SU-DHL-6 (cell line): ENCODE results near the gene GPR78.
"Not testable (repeated sequence)": the region's sequence is repeated elsewhere in the genome, so short reads cannot be mapped to it uniquely, and the experiment has no call there.

Source experiments
- H2AFZ ChIP-seq: fragments of 200-600 bp; sonication (generic); 2 replicates; pipeline ENCODE4 v1.6.1; 2014; ENCODE audit warnings: low read depth, mild to moderate bottlenecking, moderate library complexity, mixed read lengths, antibody characterized with exemption, low read length; ENCODE audit not compliant: severe bottlenecking
- H3F3A ChIP-seq: fragments of 200-600 bp; shearing (Covaris generic); 2 replicates; pipeline ENCODE4 v1.6.0; 2016; ENCODE audit warnings: antibody characterized with exemption, mild to moderate bottlenecking; ENCODE audit not compliant: insufficient read depth
- H3K27ac ChIP-seq: fragments of 200-600 bp; sonication (generic); 2 replicates; pipeline ENCODE4 v1.5.1; 2016; ENCODE audit warnings: low read depth, mild to moderate bottlenecking, low read length, moderate library complexity, mixed read lengths
- H3K27me3 ChIP-seq: fragments of 200-600 bp; sonication (generic), shearing (Covaris generic); 2 replicates; pipeline ENCODE4 v1.6.0; 2014; ENCODE audit warnings: mild to moderate bottlenecking, low read length
- H3K36me3 ChIP-seq: fragments of 200-600 bp; sonication (generic); 2 replicates; pipeline ENCODE4 v1.6.1; 2014; ENCODE audit warnings: mild to moderate bottlenecking, low read length, mixed read lengths
- H3K4me2 ChIP-seq: fragments of 300-600, 200-600 bp; shearing (Covaris generic), sonication (generic); 2 replicates; pipeline ENCODE4 v1.6.0; 2014; ENCODE audit warnings: low read length, low read depth, mild to moderate bottlenecking; ENCODE audit not compliant: poor library complexity, severe bottlenecking
- H3K4me3 ChIP-seq: fragments of 200-600 bp; sonication (generic); 2 replicates; pipeline ENCODE4 v1.5.1; 2014; ENCODE audit warnings: antibody characterized with exemption, low read length, mild to moderate bottlenecking, mixed read lengths; ENCODE audit not compliant: insufficient read depth, poor library complexity, severe bottlenecking
- H3K79me2 ChIP-seq: fragments of 200-600 bp; sonication (generic); 2 replicates; pipeline ENCODE4 v1.6.1; 2014; ENCODE audit warnings: mild to moderate bottlenecking, low read length, moderate library complexity; ENCODE audit not compliant: insufficient read depth
- H3K9ac ChIP-seq: fragments of 200-600 bp; sonication (generic); 2 replicates; pipeline ENCODE4 v1.7.0; 2014; ENCODE audit warnings: mild to moderate bottlenecking, low read length
- H3K9me2 ChIP-seq: fragments of 200-600 bp; sonication (generic); replicated peaks from 2 replicates; pipeline ENCODE4 v1.6.1; 2014; ENCODE audit warnings: low read length; ENCODE audit not compliant: insufficient read depth
- H3K9me3 ChIP-seq: fragments of 200-600 bp; sonication (generic); 2 replicates; pipeline ENCODE4 v1.6.1; 2014; ENCODE audit warnings: low read length, mixed read lengths; ENCODE audit not compliant: insufficient read depth
- H4K20me1 ChIP-seq: fragments of 200-600 bp; sonication (generic); 2 replicates; pipeline ENCODE4 v1.6.1; 2014; ENCODE audit warnings: low read depth, mild to moderate bottlenecking, antibody characterized with exemption, low read length, moderate library complexity, mixed read lengths
- EZH2phosphoT487 ChIP-seq: fragments of 200-600 bp; sonication (generic), shearing (Covaris generic); conservative IDR thresholded peaks from 2 replicates; pipeline ENCODE4 v1.6.1; 2018; ENCODE audit warnings: mild to moderate bottlenecking, antibody characterized with exemption, low read length, moderate library complexity, mixed read lengths
- TF ChIP-seq, protein P1 (sequence below): fragments of 200-600 bp; sonication (generic); IDR thresholded peaks from one replicate; pipeline ENCODE4 v1.5.1; 2017; ENCODE audit warnings: antibody characterized with exemption, mild to moderate bottlenecking, low read length, moderate library complexity; ENCODE audit not compliant: insufficient read depth, poor library complexity, severe bottlenecking

GPR78 gene

DNA sequence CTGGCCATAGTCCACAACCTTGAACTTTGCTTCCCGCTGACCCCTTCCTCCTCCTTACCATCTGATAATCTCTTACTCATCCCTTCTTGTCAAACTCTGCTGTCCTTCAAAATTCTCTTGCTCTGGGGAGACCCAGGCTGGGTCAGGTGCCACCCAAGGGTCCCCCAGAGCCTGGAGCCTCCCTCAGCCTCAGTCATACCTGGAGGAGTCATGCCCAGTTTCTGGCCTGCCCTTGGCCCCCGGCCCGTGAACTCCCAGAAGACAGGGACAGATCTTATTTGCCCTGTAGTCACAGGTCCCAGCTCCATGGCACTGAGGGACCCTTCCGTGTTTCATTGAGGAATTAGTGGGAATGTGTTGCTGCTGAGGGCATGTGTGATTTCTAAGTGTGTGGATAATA is 4.7 kb upstream of the GPR78 start:
- Histone ChIP-seq H3K9me2 (no peaks in the 10 kb centered on the region), H3K4me3 (no peak overlapping the region), H3K27ac (no peak overlapping the region), H3K36me3 (no peaks in the 10 kb centered on the region), H4K20me1 (no peaks in the 10 kb centered on the region), H3K79me2 (no peaks in the 10 kb centered on the region), H3K4me2 (no peak overlapping the region), H3K9me3 (no peaks in the 10 kb centered on the region), H3K9ac (no peak overlapping the region), H2AFZ (no peak overlapping the region), H3F3A (no peaks in the 10 kb centered on the region), H3K27me3 (no peaks in the 10 kb centered on the region)
- no peak for TF ChIP-seq EZH2phosphoT487
- TF ChIP-seq, protein P1, sequence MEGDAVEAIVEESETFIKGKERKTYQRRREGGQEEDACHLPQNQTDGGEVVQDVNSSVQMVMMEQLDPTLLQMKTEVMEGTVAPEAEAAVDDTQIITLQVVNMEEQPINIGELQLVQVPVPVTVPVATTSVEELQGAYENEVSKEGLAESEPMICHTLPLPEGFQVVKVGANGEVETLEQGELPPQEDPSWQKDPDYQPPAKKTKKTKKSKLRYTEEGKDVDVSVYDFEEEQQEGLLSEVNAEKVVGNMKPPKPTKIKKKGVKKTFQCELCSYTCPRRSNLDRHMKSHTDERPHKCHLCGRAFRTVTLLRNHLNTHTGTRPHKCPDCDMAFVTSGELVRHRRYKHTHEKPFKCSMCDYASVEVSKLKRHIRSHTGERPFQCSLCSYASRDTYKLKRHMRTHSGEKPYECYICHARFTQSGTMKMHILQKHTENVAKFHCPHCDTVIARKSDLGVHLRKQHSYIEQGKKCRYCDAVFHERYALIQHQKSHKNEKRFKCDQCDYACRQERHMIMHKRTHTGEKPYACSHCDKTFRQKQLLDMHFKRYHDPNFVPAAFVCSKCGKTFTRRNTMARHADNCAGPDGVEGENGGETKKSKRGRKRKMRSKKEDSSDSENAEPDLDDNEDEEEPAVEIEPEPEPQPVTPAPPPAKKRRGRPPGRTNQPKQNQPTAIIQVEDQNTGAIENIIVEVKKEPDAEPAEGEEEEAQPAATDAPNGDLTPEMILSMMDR, result no peak

- not testable (repeated sequence) for H3F3A ChIP-seq, H3K4me2 ChIP-seq, H3K9me2 ChIP-seq, H3K36me3 ChIP-seq, H4K20me1 ChIP-seq, H3K27ac ChIP-seq, H2AFZ ChIP-seq, H3K4me3 ChIP-seq, H3K9ac ChIP-seq, H3K79me2 ChIP-seq, H3K9me3 ChIP-seq, H3K27me3 ChIP-seq
Observed at GRCh38 chr4:8576591-8576990, 3.6 kb upstream of the GPR78 start.

DNA sequence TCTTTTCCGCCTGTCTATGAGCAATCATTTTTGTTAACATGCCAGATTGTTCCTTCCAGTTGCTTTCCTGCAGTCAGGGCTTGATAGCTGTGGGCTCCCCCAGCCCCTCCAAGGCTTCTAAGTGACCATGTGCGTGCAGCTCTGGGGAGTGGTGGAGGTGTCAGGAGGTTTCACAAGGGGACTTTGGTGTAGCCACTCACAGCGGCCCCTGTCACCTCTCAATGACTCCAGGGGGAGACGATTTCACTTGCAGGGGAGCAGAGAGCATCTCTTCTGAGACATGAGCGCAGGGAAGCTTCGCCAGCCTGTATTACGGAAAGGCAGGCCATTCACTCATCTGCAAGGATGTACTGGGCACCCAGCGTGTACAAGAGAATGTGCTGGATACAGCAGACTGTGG is 3.1 kb upstream of the GPR78 start:
- Histone ChIP-seq H3K27me3 (no peaks in the 10 kb centered on the region), H3K27ac (no peak overlapping the region), H4K20me1 (no peaks in the 10 kb centered on the region), H3K9me2 (no peaks in the 10 kb centered on the region), H3K9ac (no peak overlapping the region), H3K4me2 (no peak overlapping the region), H3K9me3 (no peaks in the 10 kb centered on the region), H3K79me2 (no peaks in the 10 kb centered on the region), H3K36me3 (no peaks in the 10 kb centered on the region), H3F3A (no peaks in the 10 kb centered on the region), H3K4me3 (no peak overlapping the region), H2AFZ (no peak overlapping the region)
- TF ChIP-seq, protein P1, result no peak
- no peak for TF ChIP-seq EZH2phosphoT487

- Histone ChIP-seq H2AFZ (no peak overlapping the region), H4K20me1 (no peaks in the 10 kb centered on the region), H3K79me2 (no peaks in the 10 kb centered on the region), H3K9me2 (no peaks in the 10 kb centered on the region), H3K36me3 (no peaks in the 10 kb centered on the region), H3K27me3 (no peaks in the 10 kb centered on the region), H3K9ac (no peak overlapping the region), H3K4me2 (no peak overlapping the region), H3K4me3 (no peak overlapping the region), H3F3A (no peaks in the 10 kb centered on the region), H3K9me3 (no peaks in the 10 kb centered on the region), H3K27ac (no peak overlapping the region)
- TF ChIP-seq, protein P1, result no peak
- TF ChIP-seq EZH2phosphoT487, result no peak
Observed at GRCh38 chr4:8577972-8578371, 2.2 kb upstream of the GPR78 start.
